NCI-H82 (cell line): ENCODE measurements around the gene ZBTB7C.

Experiments
- DNase-seq: peaks from one replicate; lab custom pipeline; 2025; lab: John Stamatoyannopoulos, UW

ZBTB7C gene

GRCh38 chr18:48254077-48254602 is 155.0 kb downstream of the ZBTB7C start:
- DNase-seq: peak; percentile 21

GRCh38 chr18:48252525-48252924 is 156.7 kb downstream of the ZBTB7C start:
- DNase-seq: no peak

- DNase-seq: no peak
These were observed 158.3 kb downstream of the ZBTB7C start for GRCh38 chr18:48250918-48251317.

GRCh38 chr18:48250362-48250907 is 158.7 kb downstream of the ZBTB7C start:
- no peak for DNase-seq

GRCh38 chr18:48249854-48250253 is 159.3 kb downstream of the ZBTB7C start:
- DNase-seq: no peak

GRCh38 chr18:48244530-48244929 is 164.7 kb downstream of the ZBTB7C start:
- no peak for DNase-seq

GRCh38 chr18:48238636-48239035 is 170.5 kb downstream of the ZBTB7C start:
- no peak for DNase-seq

GRCh38 chr18:48238206-48238605 is 171.0 kb downstream of the ZBTB7C start:
- no peak for DNase-seq

GRCh38 chr18:48236822-48237221 is 172.4 kb downstream of the ZBTB7C start:
- DNase-seq: no peak

- DNase-seq: peak; percentile 70
These were observed 178.6 kb downstream of the ZBTB7C start for GRCh38 chr18:48230467-48231113.

GRCh38 chr18:48229552-48229981 is 179.6 kb downstream of the ZBTB7C start:
- peak; percentile 29 for DNase-seq

- peak; percentile 11 for DNase-seq
These were observed 180.3 kb downstream of the ZBTB7C start for GRCh38 chr18:48228841-48229240.

- no peak for DNase-seq
These were observed 180.9 kb downstream of the ZBTB7C start for GRCh38 chr18:48228301-48228715.

GRCh38 chr18:48227206-48227605 is 182.0 kb downstream of the ZBTB7C start:
- DNase-seq: no peak

- DNase-seq: no peak
These were observed 182.8 kb downstream of the ZBTB7C start for GRCh38 chr18:48226401-48226800.

- peak; percentile 16 for DNase-seq
These were observed 187.1 kb downstream of the ZBTB7C start for GRCh38 chr18:48222118-48222517.

- no peak for DNase-seq
These were observed 189.2 kb downstream of the ZBTB7C start for GRCh38 chr18:48219810-48220499.

- no peak for DNase-seq
These were observed 190.0 kb downstream of the ZBTB7C start for GRCh38 chr18:48219037-48219809.

- DNase-seq: no peak
These were observed 190.7 kb downstream of the ZBTB7C start for GRCh38 chr18:48218285-48219022.

- DNase-seq: no peak
These were observed 191.6 kb downstream of the ZBTB7C start for GRCh38 chr18:48217258-48218250.
